B cell (primary cell): ENCODE results near the gene HS6ST3. TPM values are rescaled to one million over a fixed set of nuclear protein-coding genes. Genes with fewer than 3 reads are reported as not detected.

Source experiments
- ATAC-seq: fragments of 200-7000 bp; cut with Tn5 transposase; one replicate; pipeline ENCODE4 v1.10.0; 2021; ENCODE audit warnings: low read depth, mild to moderate bottlenecking, moderate number of reproducible peaks, moderate library complexity
- CTCF ChIA-PET: fragments of 350-600 bp; sonication (Branson Sonifier 250); formaldehyde crosslinking; loops from one replicate; lab custom pipeline; 2021; ENCODE audit warnings: antibody characterized with exemption, inconsistent platforms; lab: Charles Lee
- POLR2A ChIA-PET: fragments of 350-600 bp; sonication (Branson Sonifier 250); formaldehyde crosslinking; loops from one replicate; lab custom pipeline; 2021; ENCODE audit warnings: antibody characterized with exemption; lab: Charles Lee
- DNase-seq: peaks from one replicate; pipeline ENCODE4 v3.0.0; 2013
- H2AFZ ChIP-seq: 2 replicates; pipeline ENCODE4 v1.6.1; 2012; ENCODE audit warnings: mild to moderate bottlenecking, low read depth, low read length; ENCODE audit not compliant: insufficient read depth, poor library complexity, severe bottlenecking
- H3K27ac ChIP-seq, 2 donors: 1 replicate in 1 of 2; 2 replicates in 1 of 2; pipeline ENCODE4 v1.5.1; 2012 to 2013; ENCODE audit warnings: low read length in 2 of 2, mild to moderate bottlenecking in 2 of 2, moderate library complexity in 1 of 2
- H3K27me3 ChIP-seq, 4 experiments: fragments of 200-600 bp in 1 of 4; sonication (generic) in 1 of 4; replicated peaks in 1 of 4; 1 replicate in 2 of 4; 2 replicates in 2 of 4; pipeline versions ENCODE4 v1.6.1 to v1.7.0; 2013 to 2016; ENCODE audit warnings: low read length in 3 of 4, mild to moderate bottlenecking in 2 of 4, mixed read lengths in 1 of 4, moderate library complexity in 1 of 4; ENCODE audit not compliant: insufficient read depth in 4 of 4, control insufficient read depth in 3 of 4; ENCODE audit errors: control extremely low read depth in 1 of 4
- H3K36me3 ChIP-seq, 2 experiments: replicated peaks in 1 of 2; 1 replicate in 1 of 2; 2 replicates in 1 of 2; pipeline versions ENCODE4 v1.6.1 to v1.7.1; 2013; ENCODE audit warnings: low read length in 1 of 2; ENCODE audit not compliant: insufficient read depth in 2 of 2, control insufficient read depth in 1 of 2; ENCODE audit errors: control extremely low read depth in 1 of 2, extremely low read depth in 1 of 2
- H3K4me1 ChIP-seq, 2 donors: fragments of 200-600 bp in 1 of 2; sonication (generic) in 1 of 2; 1 replicate in 1 of 2; 2 replicates in 1 of 2; pipeline versions ENCODE4 v1.5.1 to v1.6.1; 2013 to 2017; ENCODE audit warnings: low read length in 2 of 2; ENCODE audit not compliant: control insufficient read depth in 2 of 2, insufficient read depth in 2 of 2
- H3K4me2 ChIP-seq: replicated peaks from 2 replicates; pipeline ENCODE3; 2012; ENCODE audit warnings: mild to moderate bottlenecking, low read depth, low read length; ENCODE audit not compliant: poor library complexity, severe bottlenecking
- H3K4me3 ChIP-seq, 5 experiments: fragments of 200-600 bp in 1 of 5; sonication (generic) in 1 of 5; 1 replicate in 3 of 5; 2 replicates in 2 of 5; pipeline versions ENCODE4 v1.5.1 to v1.7.0; 2011 to 2016; ENCODE audit warnings: low read length in 4 of 5, mild to moderate bottlenecking in 4 of 5, low read depth in 2 of 5, control low read depth in 1 of 5, moderate library complexity in 1 of 5; ENCODE audit not compliant: insufficient read depth in 1 of 5; ENCODE audit errors: control extremely low read depth in 1 of 5, extremely low read depth in 1 of 5
- H3K79me2 ChIP-seq: fragments of 200-600 bp; sonication (generic); one replicate; pipeline ENCODE4 v1.6.0; 2016; ENCODE audit warnings: low read length; ENCODE audit not compliant: control insufficient read depth, insufficient read depth
- H3K9ac ChIP-seq: fragments of 200-600 bp; sonication (generic); 2 replicates; pipeline ENCODE4 v1.6.1; 2017; ENCODE audit warnings: mild to moderate bottlenecking, low read length, moderate library complexity
- H3K9me3 ChIP-seq, 3 donors: one replicate each; pipeline versions ENCODE4 v1.6.1 to v1.7.1; 2013; ENCODE audit warnings: low read length in 2 of 3; ENCODE audit not compliant: control insufficient read depth in 2 of 3, insufficient read depth in 1 of 3; ENCODE audit errors: control extremely low read depth in 1 of 3
- H4K20me1 ChIP-seq: 2 replicates; pipeline ENCODE4 v1.6.0; 2012; ENCODE audit warnings: mild to moderate bottlenecking, low read length; ENCODE audit not compliant: insufficient read depth, control insufficient read depth, poor library complexity, severe bottlenecking
- H3K27ac Mint-ChIP-seq: one replicate; pipeline ENCODE4 v1.8.0; 2021; ENCODE audit warnings: mixed read lengths
- H3K27me3 Mint-ChIP-seq: one replicate; pipeline ENCODE4 v1.8.0; 2021; ENCODE audit warnings: mixed read lengths
- H3K4me1 Mint-ChIP-seq: one replicate; pipeline ENCODE4 v1.8.0; 2021; ENCODE audit warnings: mixed read lengths
- H3K4me3 Mint-ChIP-seq: one replicate; pipeline ENCODE4 v1.8.0; 2021; ENCODE audit warnings: mixed read lengths
- H3K9me3 Mint-ChIP-seq: one replicate; pipeline ENCODE4 v1.8.0; 2022; ENCODE audit warnings: mixed read lengths; ENCODE audit not compliant: insufficient read depth
- EZH2 ChIP-seq: IDR thresholded peaks from 2 replicates; pipeline ENCODE4 v1.6.1; 2012; ENCODE audit warnings: borderline replicate concordance, low read depth, mild to moderate bottlenecking, moderate library complexity, low read length; ENCODE audit not compliant: insufficient read depth, poor library complexity, severe bottlenecking
- WGBS: methylation state at CpG from one replicate; pipeline ENCODE4 v1.1.5; 2013; ENCODE audit warnings: missing lambda C conversion rate; ENCODE audit not compliant: insufficient coverage; 5-methylcytosine and 5-hydroxymethylcytosine counted together
- intact Hi-C: fragments of 100-400 bp; cut with micrococcal nuclease; formaldehyde crosslinking; loops from one replicate; pipeline ENCODE4 v1.10.0; 2022
- polyA plus RNA-seq: library from polyadenylated mRNA; depleted of rRNA; stranded (reverse); fragments of >200 nt; gene quantifications from 2 replicates; pipeline ENCODE4 v1.2.3, GENCODE V29; 2012
- total RNA-seq, 2 donors: library from RNA; stranded (reverse); fragments of 120-200 nt in 1 of 2; gene quantifications; 1 replicate in 1 of 2; 2 replicates in 1 of 2; pipeline versions ENCODE4 v1.2.3 to v1.2.4, GENCODE V29; 2013 to 2022
- TF ChIP-seq, protein P1 (sequence below): fragments of 200-600 bp; IDR thresholded peaks from one replicate; pipeline ENCODE4 v1.8.0; 2022; ENCODE audit warnings: antibody characterized with exemption, mild to moderate bottlenecking

Gene HS6ST3
- total and polyA plus RNA-seq, 2 donors (not counting 1 experiment from before 2014, with no cell fraction given): not detected

DNA sequence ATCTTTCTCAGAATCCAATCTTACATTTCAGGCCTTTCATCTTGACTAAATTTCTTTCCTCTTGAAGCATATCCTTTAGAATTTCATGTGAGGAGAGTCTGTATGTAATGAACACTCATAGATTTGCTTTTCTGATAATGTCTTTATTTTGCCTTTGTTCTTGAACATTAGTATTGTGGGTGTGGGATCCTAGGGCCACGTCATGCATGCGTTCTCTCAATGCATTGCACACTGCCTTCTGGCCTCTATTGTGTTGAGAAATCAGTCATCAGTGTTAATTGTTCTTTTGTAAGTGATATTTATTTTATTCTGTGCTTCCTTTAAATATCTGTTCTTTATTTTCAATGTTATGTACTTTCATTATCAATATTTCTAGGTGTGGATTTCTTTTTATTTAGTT is 539.4 kb downstream of the HS6ST3 start:
- no peaks in the 10 kb centered on the region for H3K27me3 Mint-ChIP-seq
- no peak overlapping the region for H3K4me3 Mint-ChIP-seq
- no peak overlapping the region for H3K27ac Mint-ChIP-seq
- no peak overlapping the region for H2AFZ ChIP-seq
- ATAC-seq (no peak), DNase-seq (no peak)
- intact Hi-C loops: no loop called here
- no peak overlapping the region for H3K27ac ChIP-seq
- no peak overlapping the region for H3K4me3 ChIP-seq
- TF ChIP-seq EZH2: no peak
- TF ChIP-seq, protein P1, sequence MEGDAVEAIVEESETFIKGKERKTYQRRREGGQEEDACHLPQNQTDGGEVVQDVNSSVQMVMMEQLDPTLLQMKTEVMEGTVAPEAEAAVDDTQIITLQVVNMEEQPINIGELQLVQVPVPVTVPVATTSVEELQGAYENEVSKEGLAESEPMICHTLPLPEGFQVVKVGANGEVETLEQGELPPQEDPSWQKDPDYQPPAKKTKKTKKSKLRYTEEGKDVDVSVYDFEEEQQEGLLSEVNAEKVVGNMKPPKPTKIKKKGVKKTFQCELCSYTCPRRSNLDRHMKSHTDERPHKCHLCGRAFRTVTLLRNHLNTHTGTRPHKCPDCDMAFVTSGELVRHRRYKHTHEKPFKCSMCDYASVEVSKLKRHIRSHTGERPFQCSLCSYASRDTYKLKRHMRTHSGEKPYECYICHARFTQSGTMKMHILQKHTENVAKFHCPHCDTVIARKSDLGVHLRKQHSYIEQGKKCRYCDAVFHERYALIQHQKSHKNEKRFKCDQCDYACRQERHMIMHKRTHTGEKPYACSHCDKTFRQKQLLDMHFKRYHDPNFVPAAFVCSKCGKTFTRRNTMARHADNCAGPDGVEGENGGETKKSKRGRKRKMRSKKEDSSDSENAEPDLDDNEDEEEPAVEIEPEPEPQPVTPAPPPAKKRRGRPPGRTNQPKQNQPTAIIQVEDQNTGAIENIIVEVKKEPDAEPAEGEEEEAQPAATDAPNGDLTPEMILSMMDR: no peak
- ChIA-PET CTCF (no interaction called here), POLR2A (no interaction called here)
- no peak overlapping the region for H3K4me2 ChIP-seq
- H3K27me3 ChIP-seq: no peaks in the 10 kb centered on the region
- H3K36me3 ChIP-seq: no peaks in the 10 kb centered on the region
- 100% methylated on average over 2 of the region's 2 CpGs for WGBS
- no peaks in the 10 kb centered on the region for H3K79me2 ChIP-seq
- H3K9ac ChIP-seq: no peak overlapping the region
- no peaks in the 10 kb centered on the region for H3K4me1 ChIP-seq
- H3K9me3 ChIP-seq: peaks cover 0 to 3% (median 0%) of the 10 kb centered on the region in 3 donors
- peaks cover 6% of the 10 kb centered on the region for H3K9me3 Mint-ChIP-seq
- no peaks in the 10 kb centered on the region for H4K20me1 ChIP-seq
- no peaks in the 10 kb centered on the region for H3K4me1 Mint-ChIP-seq

DNA sequence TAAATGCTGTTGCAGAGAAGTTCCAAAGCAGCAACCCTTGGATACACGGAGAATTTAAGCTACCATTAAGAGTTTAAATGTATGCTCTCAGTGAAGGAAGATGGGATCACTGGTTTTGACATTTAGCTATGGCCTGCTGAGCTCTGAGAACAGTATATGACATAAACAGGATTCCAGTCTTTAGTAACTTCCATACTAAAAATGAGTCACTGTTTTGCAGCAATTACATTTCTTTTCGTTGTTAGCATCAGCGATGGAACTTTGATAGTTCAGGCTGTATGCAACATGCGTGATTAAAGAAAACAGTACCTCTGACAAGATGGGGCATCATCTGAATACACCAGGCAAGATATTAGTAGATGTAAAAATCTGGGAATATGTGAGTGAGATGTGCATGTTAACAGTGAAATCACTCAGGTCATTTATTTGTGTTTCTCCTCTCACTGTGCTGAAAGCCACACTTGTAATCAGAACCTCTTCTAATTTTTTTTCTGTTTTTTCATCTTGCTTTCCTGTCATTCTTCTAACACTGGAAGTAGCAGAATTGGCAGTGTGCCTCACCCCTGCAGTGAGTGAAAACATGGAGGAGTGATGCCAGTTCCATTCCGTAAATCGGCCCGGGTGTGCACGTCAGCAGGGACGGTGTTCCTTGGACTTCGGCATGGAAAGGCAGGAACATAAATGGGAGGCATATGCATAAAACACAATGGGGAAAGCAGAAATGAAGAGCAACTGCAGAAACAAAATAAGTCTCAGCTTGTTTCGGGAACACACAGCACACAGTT is 542.8 kb downstream of the HS6ST3 start:
- H3K36me3 ChIP-seq: no peaks in the 10 kb centered on the region
- Mint-ChIP-seq H3K27me3 (no peaks in the 10 kb centered on the region), H3K9me3 (peaks cover 5% of the 10 kb centered on the region), H3K4me3 (no peak overlapping the region), H3K27ac (no peak overlapping the region), H3K4me1 (no peaks in the 10 kb centered on the region)
- TF ChIP-seq, protein P1: no peak
- TF ChIP-seq EZH2: no peak
- CTCF ChIA-PET: no interaction called here
- intact Hi-C loops: no loop called here
- no peak overlapping the region for H3K9ac ChIP-seq
- WGBS: 98% methylated on average over 6 of the region's 11 CpGs
- ATAC-seq (no peak), DNase-seq (no peak)
- H3K27ac ChIP-seq: no peak overlapping the region
- H2AFZ ChIP-seq: no peak overlapping the region
- POLR2A ChIA-PET: no interaction called here
- no peaks in the 10 kb centered on the region for H3K27me3 ChIP-seq
- no peaks in the 10 kb centered on the region for H3K4me1 ChIP-seq
- no peaks in the 10 kb centered on the region for H3K79me2 ChIP-seq
- no peak overlapping the region for H3K4me3 ChIP-seq
- no peak overlapping the region for H3K4me2 ChIP-seq
- peaks cover 0 to 3% (median 0%) of the 10 kb centered on the region in 3 donors for H3K9me3 ChIP-seq
- no peaks in the 10 kb centered on the region for H4K20me1 ChIP-seq
